ENCODE measurements around the gene DPPA5.
"Not testable (repeated sequence)": the region's sequence is repeated elsewhere in the genome, so short reads cannot be mapped to it uniquely, and the experiment has no call there.

DPPA5 gene

DNA sequence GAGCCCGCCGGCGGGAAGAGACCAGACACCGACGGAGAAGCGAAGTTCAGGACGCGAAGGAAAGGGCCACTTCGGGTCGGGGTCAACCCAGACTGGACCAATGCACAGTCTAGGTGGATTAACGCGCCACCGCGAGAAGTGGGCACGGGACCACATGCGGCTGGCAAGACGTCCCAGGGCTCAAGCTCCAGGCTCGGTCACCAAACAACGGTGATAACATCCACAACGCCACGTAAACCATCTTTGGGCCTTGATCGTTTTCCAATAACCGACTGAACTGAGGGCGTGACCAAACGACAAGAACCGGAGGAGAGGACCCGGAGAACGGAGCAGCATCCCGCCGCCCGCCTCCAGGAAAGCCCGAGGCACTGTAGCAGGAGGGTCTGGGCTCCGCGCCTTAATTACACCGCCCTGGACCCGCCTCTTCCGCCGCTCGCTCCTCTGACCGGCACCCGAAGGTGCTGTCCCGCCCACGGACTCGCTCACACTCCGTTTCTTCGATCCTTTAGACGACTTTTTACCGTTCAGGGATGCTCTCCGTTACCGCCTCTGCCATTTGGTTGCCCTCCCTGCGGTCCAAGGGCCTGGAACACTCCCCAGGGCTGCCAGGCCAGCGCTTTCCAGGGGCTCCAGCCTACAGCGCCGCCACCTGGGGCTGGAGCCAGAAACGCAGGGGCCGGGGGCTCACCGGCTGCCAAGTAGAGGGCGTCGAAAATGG is 44.1 kb downstream of the DPPA5 start:
- Histone ChIP-seq H3K9me2 (replicated peaks; ENCODE audit: low read depth, low read length) (no peaks in the 10 kb centered on the region), H3K27me3 (ENCODE audit: insufficient read depth, low read length, poor library complexity, severe bottlenecking) (no peaks in the 10 kb centered on the region), H3K9me3 (ENCODE audit: insufficient read depth, low read depth, low read length) (no peaks in the 10 kb centered on the region), H3K4me3 (ENCODE audit: low read length, poor library complexity, severe bottlenecking) (peak overlapping the region; percentile 95), H2AFZ (ENCODE audit: low read length) (peak overlapping the region; percentile 98), H3F3A (ENCODE audit: low read depth) (no peaks in the 10 kb centered on the region), H3K4me1 (ENCODE audit: insufficient read depth, low read length, poor library complexity, severe bottlenecking) (peaks cover 24% of the 10 kb centered on the region), H3K4me2 (ENCODE audit: low read depth, low read length, poor library complexity, severe bottlenecking) (peak overlapping the region; percentile 97), H3K36me3 (ENCODE audit: insufficient read depth, low read length) (no peaks in the 10 kb centered on the region), H3K9ac (ENCODE audit: low read depth, low read length, poor library complexity, severe bottlenecking) (peak overlapping the region; percentile 92), H3K79me2 (ENCODE audit: insufficient read depth, low read length) (peaks cover 37% of the 10 kb centered on the region), H4K20me1 (ENCODE audit: insufficient read depth, low read length, poor library complexity, severe bottlenecking) (peaks cover 2% of the 10 kb centered on the region)
- TF ChIP-seq EZH2phosphoT487 (IDR thresholded peaks at IDR 0.05; ENCODE audit: borderline replicate concordance) = no peak
- TF ChIP-seq, protein P1, sequence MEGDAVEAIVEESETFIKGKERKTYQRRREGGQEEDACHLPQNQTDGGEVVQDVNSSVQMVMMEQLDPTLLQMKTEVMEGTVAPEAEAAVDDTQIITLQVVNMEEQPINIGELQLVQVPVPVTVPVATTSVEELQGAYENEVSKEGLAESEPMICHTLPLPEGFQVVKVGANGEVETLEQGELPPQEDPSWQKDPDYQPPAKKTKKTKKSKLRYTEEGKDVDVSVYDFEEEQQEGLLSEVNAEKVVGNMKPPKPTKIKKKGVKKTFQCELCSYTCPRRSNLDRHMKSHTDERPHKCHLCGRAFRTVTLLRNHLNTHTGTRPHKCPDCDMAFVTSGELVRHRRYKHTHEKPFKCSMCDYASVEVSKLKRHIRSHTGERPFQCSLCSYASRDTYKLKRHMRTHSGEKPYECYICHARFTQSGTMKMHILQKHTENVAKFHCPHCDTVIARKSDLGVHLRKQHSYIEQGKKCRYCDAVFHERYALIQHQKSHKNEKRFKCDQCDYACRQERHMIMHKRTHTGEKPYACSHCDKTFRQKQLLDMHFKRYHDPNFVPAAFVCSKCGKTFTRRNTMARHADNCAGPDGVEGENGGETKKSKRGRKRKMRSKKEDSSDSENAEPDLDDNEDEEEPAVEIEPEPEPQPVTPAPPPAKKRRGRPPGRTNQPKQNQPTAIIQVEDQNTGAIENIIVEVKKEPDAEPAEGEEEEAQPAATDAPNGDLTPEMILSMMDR (conservative IDR thresholded peaks at IDR 0.05; ENCODE audit: low read length) = peak; percentile 74

DNA sequence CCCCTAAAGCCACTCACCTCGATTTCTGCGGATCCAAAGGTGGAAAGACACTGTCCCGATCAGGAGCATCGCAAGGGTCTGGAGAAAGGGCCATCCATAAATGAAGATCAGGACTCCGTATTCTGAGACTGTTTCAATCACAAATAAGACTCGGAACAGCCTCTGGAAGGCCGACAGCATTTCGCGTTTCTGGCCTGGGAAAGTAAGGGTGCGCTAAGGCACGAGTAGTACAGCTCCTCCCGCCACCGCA is 44.6 kb downstream of the DPPA5 start:
- Histone ChIP-seq H3K79me2 (ENCODE audit: insufficient read depth, low read length) (peaks cover 37% of the 10 kb centered on the region), H3K9ac (ENCODE audit: low read depth, low read length, poor library complexity, severe bottlenecking) (peak overlapping the region; percentile 92), H3K4me2 (ENCODE audit: low read depth, low read length, poor library complexity, severe bottlenecking) (peak overlapping the region; percentile 97), H3K9me2 (replicated peaks; ENCODE audit: low read depth, low read length) (no peaks in the 10 kb centered on the region), H3K4me3 (ENCODE audit: low read length, poor library complexity, severe bottlenecking) (peak overlapping the region; percentile 95), H2AFZ (ENCODE audit: low read length) (peak overlapping the region; percentile 98), H3F3A (ENCODE audit: low read depth) (no peaks in the 10 kb centered on the region), H3K4me1 (ENCODE audit: insufficient read depth, low read length, poor library complexity, severe bottlenecking) (peaks cover 24% of the 10 kb centered on the region), H4K20me1 (ENCODE audit: insufficient read depth, low read length, poor library complexity, severe bottlenecking) (peaks cover 2% of the 10 kb centered on the region), H3K27me3 (ENCODE audit: insufficient read depth, low read length, poor library complexity, severe bottlenecking) (no peaks in the 10 kb centered on the region), H3K36me3 (ENCODE audit: insufficient read depth, low read length) (no peaks in the 10 kb centered on the region), H3K9me3 (ENCODE audit: insufficient read depth, low read depth, low read length) (no peaks in the 10 kb centered on the region)
- TF ChIP-seq, protein P1 (conservative IDR thresholded peaks at IDR 0.05; ENCODE audit: low read length) = no peak
- no peak for TF ChIP-seq EZH2phosphoT487 (IDR thresholded peaks at IDR 0.05; ENCODE audit: borderline replicate concordance)

DNA sequence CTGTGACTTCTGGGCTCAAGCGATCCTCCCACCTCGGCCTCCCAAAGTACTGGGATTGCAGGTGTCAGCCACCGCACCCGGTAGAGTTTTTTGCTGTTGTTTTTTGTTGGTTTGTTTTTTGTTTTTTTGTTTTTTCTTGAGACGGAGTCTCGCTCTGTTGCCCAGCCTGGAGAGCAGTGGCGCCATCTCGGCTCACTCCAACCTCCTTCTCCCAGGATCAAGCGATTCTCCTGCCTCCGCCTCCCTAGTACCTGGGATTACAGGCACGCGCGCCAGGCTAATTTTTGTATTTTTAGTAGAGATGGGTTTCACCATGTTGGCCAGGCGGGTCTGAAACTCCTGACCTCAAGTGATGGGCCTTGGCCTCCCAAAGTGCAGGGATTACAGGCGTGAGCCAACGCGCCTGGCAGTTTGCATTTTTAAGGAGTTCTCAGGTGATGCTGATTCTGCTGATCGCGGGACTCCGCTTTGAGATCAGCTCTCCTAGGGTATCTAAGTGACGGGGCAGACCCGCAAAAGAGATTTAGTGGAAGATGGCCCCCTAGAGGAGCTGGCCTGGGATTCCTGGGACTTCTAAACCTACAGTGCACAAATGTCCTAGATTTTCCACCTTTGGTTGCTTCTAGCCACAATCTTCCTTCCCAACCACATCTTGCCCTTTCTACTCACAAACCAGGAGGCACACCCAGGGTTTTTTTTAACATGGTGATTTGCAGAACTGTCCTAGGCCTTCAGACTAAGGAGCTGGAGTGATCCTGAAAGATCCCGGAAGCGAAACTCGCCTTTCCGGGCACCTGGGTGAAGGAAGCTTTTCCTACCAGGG is 45.2 kb downstream of the DPPA5 start:
- Histone ChIP-seq H4K20me1 (ENCODE audit: insufficient read depth, low read length, poor library complexity, severe bottlenecking) (peaks cover 2% of the 10 kb centered on the region), H3K4me3 (ENCODE audit: low read length, poor library complexity, severe bottlenecking) (peak overlapping the region; percentile 95), H3K9me2 (replicated peaks; ENCODE audit: low read depth, low read length) (no peaks in the 10 kb centered on the region), H3K4me2 (ENCODE audit: low read depth, low read length, poor library complexity, severe bottlenecking) (peak overlapping the region; percentile 97), H3K9me3 (ENCODE audit: insufficient read depth, low read depth, low read length) (no peaks in the 10 kb centered on the region), H3F3A (ENCODE audit: low read depth) (no peaks in the 10 kb centered on the region), H3K79me2 (ENCODE audit: insufficient read depth, low read length) (peaks cover 39% of the 10 kb centered on the region), H3K27me3 (ENCODE audit: insufficient read depth, low read length, poor library complexity, severe bottlenecking) (no peaks in the 10 kb centered on the region), H2AFZ (ENCODE audit: low read length) (peak overlapping the region; percentile 98), H3K9ac (ENCODE audit: low read depth, low read length, poor library complexity, severe bottlenecking) (peak overlapping the region; percentile 92), H3K4me1 (ENCODE audit: insufficient read depth, low read length, poor library complexity, severe bottlenecking) (peaks cover 24% of the 10 kb centered on the region), H3K36me3 (ENCODE audit: insufficient read depth, low read length) (no peaks in the 10 kb centered on the region)
- TF ChIP-seq, protein P1 (conservative IDR thresholded peaks at IDR 0.05; ENCODE audit: low read length) = peak; percentile 38
- TF ChIP-seq EZH2phosphoT487 (IDR thresholded peaks at IDR 0.05; ENCODE audit: borderline replicate concordance) = no peak

DNA sequence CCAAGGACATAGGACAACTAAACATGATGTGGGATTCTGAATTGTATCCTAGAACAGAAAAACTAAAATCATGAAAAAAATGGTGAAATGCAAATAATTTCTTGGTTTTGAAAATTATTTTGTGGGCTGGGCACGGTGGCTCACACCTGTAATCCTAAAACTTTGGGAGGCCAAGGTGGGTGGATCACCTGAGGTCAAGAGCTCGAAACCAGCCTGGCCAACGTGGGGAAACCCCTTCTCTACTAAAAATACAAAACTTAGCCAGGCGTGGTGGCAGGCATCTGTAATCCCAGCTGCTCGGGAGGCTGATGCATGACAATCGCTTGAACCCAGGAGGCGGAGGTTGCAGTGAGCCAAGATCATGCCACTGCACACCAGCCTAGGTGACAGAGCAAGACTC is 50.3 kb downstream of the DPPA5 start:
- not testable (repeated sequence) for H3K36me3 ChIP-seq (ENCODE audit: insufficient read depth, low read length); H4K20me1 ChIP-seq (ENCODE audit: insufficient read depth, low read length, poor library complexity, severe bottlenecking); H3K9me3 ChIP-seq (ENCODE audit: insufficient read depth, low read depth, low read length); H2AFZ ChIP-seq (ENCODE audit: low read length); H3F3A ChIP-seq (ENCODE audit: low read depth); H3K27me3 ChIP-seq (ENCODE audit: insufficient read depth, low read length, poor library complexity, severe bottlenecking); H3K9me2 ChIP-seq (replicated peaks; ENCODE audit: low read depth, low read length); H3K9ac ChIP-seq (ENCODE audit: low read depth, low read length, poor library complexity, severe bottlenecking)
- Histone ChIP-seq H3K4me1 (ENCODE audit: insufficient read depth, low read length, poor library complexity, severe bottlenecking) (peaks cover 12% of the 10 kb centered on the region), H3K4me2 (ENCODE audit: low read depth, low read length, poor library complexity, severe bottlenecking) (peak overlapping the region; percentile 53), H3K4me3 (ENCODE audit: low read length, poor library complexity, severe bottlenecking) (peak overlapping the region; percentile 56), H3K79me2 (ENCODE audit: insufficient read depth, low read length) (peaks cover 61% of the 10 kb centered on the region)
